Measurements from ENCODE around the gene CPVL. TPM values are rescaled to one million over a fixed set of nuclear protein-coding genes. Genes with fewer than 3 reads are reported as not detected.

The CPVL gene
- total and polyA plus RNA-seq, 2 of the 8 experiments (the other 6 are each of a cell fraction or from before 2014, with no cell fraction given) = 40.0 to 55.0 TPM

DNA sequence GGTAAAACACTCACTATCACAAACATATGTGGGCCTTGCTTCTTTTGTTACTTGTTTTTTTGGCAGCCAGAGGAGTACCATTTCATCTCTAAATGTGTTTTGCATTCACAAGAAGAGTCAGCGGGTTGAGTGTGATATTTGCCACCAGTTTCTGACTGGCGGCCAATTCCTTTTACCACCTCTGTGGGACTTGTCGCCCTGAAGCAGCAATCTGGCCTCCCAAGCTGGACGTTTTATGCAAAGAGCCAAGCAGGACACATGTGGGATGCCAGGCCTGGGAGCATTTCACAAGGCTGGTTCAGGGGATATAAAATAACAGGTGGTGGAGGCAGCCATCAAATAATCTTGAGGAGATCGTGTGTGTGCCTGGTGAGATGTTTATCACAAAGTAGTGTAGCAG, 126.4 kb downstream of the CPVL start (continued):
- no peak for TF ChIP-seq HDAC6 (IDR thresholded peaks at IDR 0.05; ENCODE audit: low read depth, low read length)

Measured in H1 (cell line).